Caco-2 (cell line): ENCODE measurements around the gene AIFM1. TPM values are rescaled to one million over a fixed set of nuclear protein-coding genes. Genes with fewer than 3 reads are reported as not detected.

Experiments
- BruUV-seq: library from RNA; stranded (reverse); fragments of 400-500 nt; replicated peaks from 2 replicates; lab custom pipeline; 2021; lab: Mats Ljungman, UMichigan
- CTCF ChIA-PET: fragments of 300-600 bp; sonication (Branson Sonifier 250); formaldehyde crosslinking; loops from one replicate; lab custom pipeline; 2022; ENCODE audit warnings: antibody characterized with exemption; lab: Charles Lee
- POLR2A ChIA-PET: fragments of 300-600 bp; sonication (Branson Sonifier 250); formaldehyde crosslinking; loops from one replicate; lab custom pipeline; 2022; ENCODE audit warnings: antibody characterized with exemption; lab: Charles Lee
- DNase-seq, 2 experiments: peaks; one replicate each; pipeline versions ENCODE4 v3.0.0 to v3.0.0-alpha.2; 2020 to 2022
- H3K27me3 ChIP-seq: replicated peaks from 2 replicates; pipeline ENCODE4 v1.6.0; 2011; ENCODE audit warnings: low read length; ENCODE audit not compliant: control insufficient read depth, insufficient read depth
- H3K36me3 ChIP-seq: 2 replicates; pipeline ENCODE4 v1.5.1; 2011; ENCODE audit warnings: low read length; ENCODE audit not compliant: control insufficient read depth, insufficient read depth
- H3K4me1 ChIP-seq: fragments of 250-450 bp; sonication (Bioruptor Pico); 2 replicates; pipeline ENCODE4 v1.5.1; 2020; ENCODE audit warnings: mild to moderate bottlenecking
- H3K4me3 ChIP-seq: 2 replicates; pipeline ENCODE4 v1.5.1; 2011; ENCODE audit warnings: low read depth, mild to moderate bottlenecking, control low read depth, low read length
- H3K9me3 ChIP-seq: fragments of 250-450 bp; sonication (Bioruptor Pico); 2 replicates; pipeline ENCODE4 v1.5.1; 2020; ENCODE audit warnings: mild to moderate bottlenecking, moderate library complexity
- H3K27ac Mint-ChIP-seq: one replicate; pipeline ENCODE4 v1.8.0; 2022; ENCODE audit warnings: mixed read lengths; ENCODE audit not compliant: unreplicated experiment
- H3K27me3 Mint-ChIP-seq: one replicate; pipeline ENCODE4 v1.8.0; 2022; ENCODE audit warnings: mixed read lengths; ENCODE audit not compliant: insufficient read depth, unreplicated experiment
- H3K36me3 Mint-ChIP-seq: one replicate; pipeline ENCODE4 v1.8.0; 2022; ENCODE audit warnings: mild to moderate bottlenecking, mixed read lengths; ENCODE audit not compliant: insufficient read depth, unreplicated experiment
- H3K4me1 Mint-ChIP-seq: one replicate; pipeline ENCODE4 v1.8.0; 2022; ENCODE audit warnings: low read depth, mixed read lengths; ENCODE audit not compliant: unreplicated experiment
- H3K4me3 Mint-ChIP-seq: one replicate; pipeline ENCODE4 v1.8.0; 2022; ENCODE audit warnings: mild to moderate bottlenecking, moderate library complexity, mixed read lengths; ENCODE audit not compliant: unreplicated experiment
- H3K9me3 Mint-ChIP-seq: one replicate; pipeline ENCODE4 v1.8.0; 2022; ENCODE audit warnings: mixed read lengths; ENCODE audit not compliant: unreplicated experiment
- CTCF ChIP-seq, 2 experiments: fragments of 200-600 bp in 1 of 2; IDR thresholded peaks; 1 replicate in 1 of 2; 2 replicates in 1 of 2; pipeline versions ENCODE4 v1.5.1 to v1.8.0; 2011 to 2022; ENCODE audit warnings: antibody characterized with exemption in 1 of 2, control low read depth in 1 of 2, inconsistent platforms in 1 of 2, low read depth in 1 of 2, low read length in 1 of 2, mild to moderate bottlenecking in 1 of 2, moderate library complexity in 1 of 2; ENCODE audit not compliant: insufficient read depth in 1 of 2, severe bottlenecking in 1 of 2, unreplicated experiment in 1 of 2
- intact Hi-C: fragments of 100-400 bp; cut with micrococcal nuclease; formaldehyde crosslinking; loops from one replicate; pipeline ENCODE4 v1.10.0; 2022; ENCODE audit not compliant: unreplicated experiment
- total RNA-seq: library from RNA; stranded (reverse); gene quantifications from 2 replicates; pipeline ENCODE4 v1.2.3, GENCODE V29; 2022

AIFM1 gene
- total RNA-seq, 1 experiment from 2014 or later = 53.0 TPM

DNA sequence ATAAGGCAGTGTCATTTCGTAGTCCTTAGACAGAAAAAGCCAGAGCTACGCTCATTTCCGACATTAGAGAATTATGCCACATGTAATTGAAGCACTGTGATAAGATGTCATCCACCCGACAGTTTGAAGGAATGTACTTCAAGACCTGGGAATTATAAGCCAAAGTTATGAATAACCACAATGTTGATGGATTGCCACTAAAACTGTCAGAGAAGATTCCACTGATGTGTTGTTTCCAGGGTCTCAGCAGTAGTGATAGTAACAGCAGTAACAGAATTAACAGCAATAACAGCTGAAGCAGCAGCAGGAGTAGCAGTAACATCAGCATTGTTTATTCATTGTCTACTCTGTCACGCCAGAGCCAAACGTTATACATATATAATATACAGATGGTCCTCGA, 30.8 kb upstream of the AIFM1 start:
- Mint-ChIP-seq H3K4me3 (no peak overlapping the region), H3K4me1 (no peaks in the 10 kb centered on the region), H3K27ac (no peak overlapping the region), H3K36me3 (no peaks in the 10 kb centered on the region), H3K9me3 (no peaks in the 10 kb centered on the region), H3K27me3 (no peaks in the 10 kb centered on the region)
- H3K4me3 ChIP-seq = no peak overlapping the region
- no peaks in the 10 kb centered on the region for H3K27me3 ChIP-seq
- CTCF ChIA-PET = no interaction called here
- H3K36me3 ChIP-seq = no peaks in the 10 kb centered on the region
- POLR2A ChIA-PET = no interaction called here
- TF ChIP-seq CTCF (IDR thresholded peaks at IDR 0.05; ENCODE audit: insufficient read depth in 1 of 2, low read depth in 1 of 2, low read length in 1 of 2, severe bottlenecking in 1 of 2, unreplicated experiment in 1 of 2) = no peak
- no peaks in the 10 kb centered on the region for H3K9me3 ChIP-seq
- intact Hi-C loops = no loop called here
- no peak for DNase-seq
- H3K4me1 ChIP-seq = no peaks in the 10 kb centered on the region
- BruUV-seq = no TSS peak

DNA sequence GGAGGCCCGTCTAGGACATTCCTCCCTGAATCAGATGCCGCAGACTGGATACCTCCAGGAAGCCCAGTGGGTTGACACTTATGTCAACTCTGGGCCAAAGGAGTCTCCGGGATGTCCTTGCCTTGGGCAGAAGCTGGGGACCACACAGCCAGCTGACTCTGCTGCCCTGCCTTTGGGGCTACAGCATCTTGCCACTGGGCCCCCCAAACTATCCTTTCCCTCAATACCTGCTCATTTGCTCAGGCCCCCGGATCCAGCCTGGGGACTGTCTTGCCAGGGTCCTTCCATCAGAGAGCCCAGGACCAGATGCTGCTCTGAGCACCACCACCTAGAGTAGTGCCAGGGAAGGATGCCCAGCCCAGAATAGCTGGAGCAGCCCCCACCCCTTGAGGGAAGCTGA, 25.2 kb upstream of the AIFM1 start:
- ChIA-PET POLR2A (no interaction called here), CTCF (no interaction called here)
- intact Hi-C loops = no loop called here
- H3K27me3 ChIP-seq = no peaks in the 10 kb centered on the region
- H3K9me3 ChIP-seq = no peaks in the 10 kb centered on the region
- no peaks in the 10 kb centered on the region for H3K4me1 ChIP-seq
- Mint-ChIP-seq H3K36me3 (no peaks in the 10 kb centered on the region), H3K27ac (no peak overlapping the region), H3K9me3 (no peaks in the 10 kb centered on the region), H3K4me1 (peaks cover under 1% of the 10 kb centered on the region), H3K27me3 (no peaks in the 10 kb centered on the region), H3K4me3 (no peak overlapping the region)
- DNase-seq = no peak
- TF ChIP-seq CTCF (IDR thresholded peaks at IDR 0.05; ENCODE audit: insufficient read depth in 1 of 2, low read depth in 1 of 2, low read length in 1 of 2, severe bottlenecking in 1 of 2, unreplicated experiment in 1 of 2) = no peak
- no peak overlapping the region for H3K4me3 ChIP-seq
- H3K36me3 ChIP-seq = no peaks in the 10 kb centered on the region
- no TSS peak for BruUV-seq

- BruUV-seq = no TSS peak
- Mint-ChIP-seq H3K36me3 (no peaks in the 10 kb centered on the region), H3K9me3 (no peaks in the 10 kb centered on the region), H3K27ac (no peak overlapping the region), H3K27me3 (no peaks in the 10 kb centered on the region), H3K4me3 (no peak overlapping the region), H3K4me1 (peaks cover 4% of the 10 kb centered on the region)
- Histone ChIP-seq H3K36me3 (no peaks in the 10 kb centered on the region), H3K27me3 (no peaks in the 10 kb centered on the region), H3K9me3 (no peaks in the 10 kb centered on the region), H3K4me1 (no peaks in the 10 kb centered on the region), H3K4me3 (no peak overlapping the region)
- TF ChIP-seq CTCF (IDR thresholded peaks at IDR 0.05; ENCODE audit: insufficient read depth in 1 of 2, low read depth in 1 of 2, low read length in 1 of 2, severe bottlenecking in 1 of 2, unreplicated experiment in 1 of 2) = no peak
- POLR2A ChIA-PET = no interaction called here
- CTCF ChIA-PET = no interaction called here
- DNase-seq = no peak
- intact Hi-C loops = no loop called here
Measured at GRCh38 chrX:130186651-130187050, 21.0 kb upstream of the AIFM1 start.
